Stimulated activated CD8-positive, alpha-beta memory T cell treated with anti-CD3 and anti-CD28 coated beads, Interleukin-4, amount 100 ng/mL, for 4 hours (primary cell): ENCODE data around the gene THG1L.

Source experiments
- DNase-seq, 2 donors: peaks; one replicate each; pipeline ENCODE4 v3.0.0-alpha.2; 2020; ENCODE audit warnings: low read depth in 2 of 2, low spot score in 1 of 2

THG1L gene

GRCh38 chr5:157756122-157756521 is 24.9 kb downstream of the THG1L start:
- DNase-seq: no peak

- no peak for DNase-seq
Measured at GRCh38 chr5:157758706-157759105, 27.5 kb downstream of the THG1L start.

- DNase-seq: no peak
Measured at GRCh38 chr5:157761690-157762621, 30.7 kb downstream of the THG1L start.

DNA sequence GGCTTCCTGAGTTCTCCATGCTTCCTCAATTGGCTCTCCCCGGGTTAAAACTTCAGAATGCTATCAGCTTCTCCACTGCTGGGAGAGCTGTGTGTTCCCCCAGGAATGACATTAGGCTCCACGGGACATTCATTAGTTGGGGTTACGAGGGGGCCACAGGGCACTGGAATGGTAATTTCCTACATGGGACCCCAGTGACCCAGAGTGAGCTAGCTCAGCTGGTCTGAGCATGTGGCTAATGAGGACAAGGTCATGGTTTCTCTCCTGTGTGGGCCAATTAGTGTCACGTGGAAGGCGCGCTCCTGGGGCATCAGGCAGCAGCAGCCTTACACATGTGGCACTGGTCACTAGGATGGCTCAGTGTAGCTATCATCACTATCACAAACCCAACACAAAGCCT is 33.3 kb downstream of the THG1L start:
- DNase-seq: no peak

GRCh38 chr5:157766442-157766841 is 35.2 kb downstream of the THG1L start:
- DNase-seq: no peak

- no peak for DNase-seq
Measured at GRCh38 chr5:157766902-157767301, 35.7 kb downstream of the THG1L start.

GRCh38 chr5:157767689-157768088 is 36.5 kb downstream of the THG1L start:
- DNase-seq: no peak

DNA sequence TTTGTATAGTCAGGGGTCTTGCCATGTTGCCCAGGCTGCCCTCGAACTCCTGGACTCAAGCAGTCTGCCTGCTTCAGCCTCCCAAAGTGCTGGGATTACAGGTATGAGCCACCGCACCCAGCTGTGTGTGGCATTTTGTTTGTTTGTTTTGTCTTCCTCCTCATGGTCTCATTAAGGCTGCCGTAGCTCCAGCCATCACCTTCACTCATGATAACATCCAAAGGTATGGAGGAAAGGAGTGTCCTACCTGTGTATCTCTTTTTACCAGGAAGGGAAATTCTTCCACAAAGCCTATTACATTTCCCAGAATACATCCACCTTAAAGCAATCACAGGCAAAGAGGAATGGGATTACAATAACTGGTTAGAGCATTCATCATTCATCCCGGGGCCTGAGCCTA is 39.4 kb downstream of the THG1L start:
- DNase-seq: no peak

DNA sequence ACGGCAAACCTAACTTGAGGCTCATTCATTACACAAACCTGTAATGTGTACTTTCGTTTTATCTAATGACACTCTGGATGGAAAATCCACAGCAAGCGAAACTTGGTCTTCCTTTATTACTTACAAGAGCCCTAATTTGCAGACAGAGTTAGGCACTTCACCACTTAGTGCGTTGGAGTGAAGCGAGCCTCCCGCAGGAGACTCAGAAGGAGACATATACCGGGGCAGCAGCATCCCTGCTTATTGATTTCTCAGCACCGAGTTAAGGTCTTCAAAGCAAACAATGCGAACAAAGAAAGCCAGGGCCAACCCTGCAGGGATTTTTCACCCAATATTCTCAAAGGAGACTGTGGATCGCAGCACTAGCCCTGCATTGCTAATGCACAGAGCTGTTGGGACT is 40.9 kb downstream of the THG1L start:
- no peak for DNase-seq

- DNase-seq: no peak
Measured at GRCh38 chr5:157778121-157778805, 47.0 kb downstream of the THG1L start.

GRCh38 chr5:157779221-157779620 is 48.0 kb downstream of the THG1L start:
- DNase-seq: no peak

DNA sequence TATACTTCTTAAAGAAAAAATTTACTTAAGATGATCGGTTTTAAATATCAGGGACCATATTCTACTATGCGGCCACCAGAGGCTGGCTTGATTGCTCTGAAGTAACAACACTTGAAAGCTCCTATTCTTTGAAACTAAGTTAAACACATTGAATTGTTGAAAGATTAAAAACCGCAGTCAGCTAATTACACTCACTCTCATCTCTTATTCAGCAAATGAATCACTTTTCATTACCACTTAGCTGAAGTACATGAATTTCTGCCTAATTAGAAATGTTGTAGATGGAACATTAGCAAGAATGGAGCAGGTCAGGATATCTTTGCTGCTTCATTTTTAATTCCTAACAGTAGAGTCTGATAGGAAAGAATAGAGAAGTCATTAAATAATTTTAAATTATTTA is 54.6 kb downstream of the THG1L start:
- DNase-seq: no peak
